ENCODE results near the gene KIRREL3.

DNA sequence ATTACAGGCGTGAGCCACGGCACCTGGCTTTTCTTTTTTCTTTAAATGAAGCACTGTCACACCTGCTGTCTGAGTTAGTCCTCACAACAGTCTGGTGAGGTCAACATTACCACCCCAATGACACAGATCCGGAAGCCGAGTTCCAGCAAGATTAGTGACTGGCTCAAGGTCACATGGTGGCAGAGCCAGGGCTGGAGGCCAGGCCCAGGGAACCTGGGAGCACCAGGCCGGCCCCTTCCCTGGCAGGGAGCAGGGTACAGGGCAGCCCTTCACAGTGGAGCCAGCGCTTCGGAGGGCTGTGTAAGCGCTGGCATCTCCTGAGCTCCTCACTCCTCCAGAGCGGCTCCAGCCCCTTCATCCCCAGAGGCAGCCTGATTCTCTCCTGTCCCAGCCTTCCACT lies 526.4 kb downstream of the KIRREL3 start:
- TF ChIP-seq GATA2 (IDR thresholded peaks at IDR 0.05; ENCODE audit: low read depth, low read length) (no peak), GATA3 (IDR thresholded peaks at IDR 0.05; ENCODE audit: low read depth, low read length) (no peak)
